ENCODE data around the gene LRRC2.
"Not testable (repeated sequence)": the region's sequence is repeated elsewhere in the genome, so short reads cannot be mapped to it uniquely, and the experiment has no call there.

LRRC2 gene

DNA sequence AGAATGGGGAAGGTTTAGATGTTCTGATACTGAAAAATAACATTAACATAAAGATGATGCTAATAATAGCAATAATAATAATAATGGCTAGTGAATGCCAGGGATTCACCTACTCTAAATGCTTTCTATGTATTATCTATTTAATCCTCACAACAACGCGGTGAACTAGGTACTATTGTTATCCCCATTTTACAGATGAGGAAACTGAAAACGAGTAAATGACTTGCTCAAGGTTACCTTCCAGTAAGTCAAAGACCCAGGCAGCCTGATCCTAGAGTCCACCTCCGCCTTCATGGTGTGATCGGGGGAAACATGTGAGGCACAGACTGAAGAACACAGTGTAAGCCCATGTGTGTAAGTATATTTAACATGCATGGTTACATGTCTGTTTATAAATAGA is 30.4 kb downstream of the LRRC2 start:
- no peak for DNase-seq (ENCODE audit: low read depth, low spot score)

DNA sequence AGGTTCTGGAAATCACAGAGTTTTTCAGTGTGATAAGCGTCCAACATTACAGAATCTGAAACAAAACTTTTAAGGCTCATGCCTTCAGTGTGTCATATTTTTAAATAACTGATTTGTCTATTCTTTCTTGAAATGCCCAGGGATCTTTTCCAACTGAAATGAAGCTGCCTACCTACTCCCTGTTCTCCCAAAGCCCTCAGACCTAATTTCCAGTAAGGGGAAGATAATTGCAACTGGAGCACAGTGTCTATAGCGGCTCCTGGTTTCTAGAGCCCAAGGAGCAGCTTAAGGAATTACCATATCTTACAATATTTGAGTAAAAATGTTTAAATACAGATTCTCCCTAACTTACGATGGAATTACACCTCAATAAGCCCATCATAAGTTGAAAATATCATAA is 33.0 kb downstream of the LRRC2 start:
- DNase-seq (ENCODE audit: low read depth, low spot score): no peak

DNA sequence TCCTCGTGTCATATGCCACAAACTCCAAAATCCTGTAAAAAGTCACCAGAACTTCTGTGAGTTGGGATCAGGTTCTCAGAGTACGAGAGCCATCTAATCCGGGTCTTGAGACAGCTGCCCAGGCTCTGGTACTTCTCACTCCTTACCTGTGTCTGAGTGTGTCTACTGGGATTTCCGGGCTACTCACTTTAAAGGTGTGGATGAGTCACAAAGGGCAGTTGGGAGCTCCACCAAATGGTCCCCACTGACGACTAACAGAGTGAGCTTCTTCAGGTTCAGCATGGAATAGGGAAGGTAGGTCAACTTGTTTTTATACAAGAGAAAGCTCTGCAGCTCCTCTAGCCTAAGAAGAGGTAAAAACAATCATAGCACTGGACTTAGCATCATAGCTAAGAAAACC is 38.9 kb downstream of the LRRC2 start:
- DNase-seq (ENCODE audit: low read depth, low spot score): no peak

DNA sequence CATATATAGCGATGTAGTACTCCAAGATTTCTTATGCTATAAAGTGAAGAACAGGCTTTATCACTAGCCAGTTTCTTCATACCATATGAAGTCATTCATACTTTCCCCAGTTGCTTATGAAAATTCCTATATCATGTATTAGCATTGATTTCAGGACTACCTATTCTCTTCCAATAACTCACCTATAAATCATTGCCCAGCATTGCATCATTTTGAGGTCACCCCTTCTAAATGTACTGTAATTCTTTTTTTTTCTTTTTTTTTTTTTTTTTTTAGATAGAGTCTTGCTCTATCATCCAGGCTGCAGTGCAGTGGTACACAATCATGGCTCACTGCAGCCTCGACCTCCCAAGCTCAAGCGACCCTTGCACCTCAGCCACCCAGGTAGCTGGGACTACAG is 41.3 kb downstream of the LRRC2 start:
- no peak for DNase-seq (ENCODE audit: low read depth, low spot score)

DNA sequence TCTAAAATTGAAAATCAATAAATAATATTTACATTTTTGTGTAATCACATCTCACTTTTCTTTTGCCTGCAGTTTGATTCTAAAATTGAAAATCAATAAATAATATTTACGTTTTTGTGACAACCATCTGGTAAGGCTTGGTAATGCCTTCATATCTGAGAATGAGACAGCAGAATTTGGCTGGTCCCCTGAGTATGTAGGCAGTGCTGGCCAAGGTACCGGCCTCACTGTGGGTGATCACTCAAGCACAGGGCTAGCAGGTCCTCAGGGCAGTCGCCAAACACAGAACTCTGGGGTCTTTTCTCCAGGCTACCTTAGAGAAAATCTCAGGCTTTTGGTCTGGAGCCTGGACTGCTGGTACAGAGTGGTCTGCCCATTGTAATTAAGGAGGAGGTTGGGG is 42.1 kb downstream of the LRRC2 start:
- DNase-seq (ENCODE audit: low read depth, low spot score): no peak

DNA sequence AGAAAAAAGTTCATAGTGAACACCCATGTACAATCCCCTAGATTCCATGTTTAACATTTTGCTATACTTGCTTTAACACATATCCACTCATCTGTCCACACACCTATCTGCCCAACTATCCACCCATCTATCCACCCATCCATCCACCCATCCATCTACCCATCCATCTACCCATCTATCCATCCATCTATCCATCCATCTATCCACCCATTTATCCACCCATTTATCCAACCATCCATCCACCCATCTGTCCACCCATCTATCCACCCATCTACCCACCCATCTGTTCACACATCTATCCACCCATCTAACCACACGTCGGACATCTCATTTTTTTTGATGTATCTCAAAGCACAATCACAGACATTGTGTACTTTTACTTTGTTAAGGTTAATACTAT is 42.5 kb downstream of the LRRC2 start:
- DNase-seq (ENCODE audit: low read depth, low spot score): no peak

DNA sequence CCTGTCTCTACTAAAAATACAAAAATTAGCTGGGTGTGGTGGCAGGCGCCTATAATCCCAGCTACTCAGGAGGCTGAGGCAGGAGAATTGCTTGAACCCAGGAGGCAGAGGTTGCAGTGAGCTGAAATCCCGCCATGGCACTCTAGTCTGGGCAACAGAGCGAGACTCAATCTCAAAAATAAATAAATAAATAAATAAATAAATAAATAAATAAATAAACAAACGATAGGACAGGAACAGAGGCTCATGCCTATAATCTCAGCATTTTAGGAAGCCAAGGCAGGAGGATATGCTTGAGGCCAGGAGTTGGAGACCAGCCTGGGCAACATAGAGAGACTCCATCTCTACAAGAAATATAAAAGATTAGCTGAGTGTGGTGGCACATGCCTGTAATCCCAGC is 43.9 kb downstream of the LRRC2 start:
- DNase-seq (ENCODE audit: low read depth, low spot score): not testable (repeated sequence)

DNA sequence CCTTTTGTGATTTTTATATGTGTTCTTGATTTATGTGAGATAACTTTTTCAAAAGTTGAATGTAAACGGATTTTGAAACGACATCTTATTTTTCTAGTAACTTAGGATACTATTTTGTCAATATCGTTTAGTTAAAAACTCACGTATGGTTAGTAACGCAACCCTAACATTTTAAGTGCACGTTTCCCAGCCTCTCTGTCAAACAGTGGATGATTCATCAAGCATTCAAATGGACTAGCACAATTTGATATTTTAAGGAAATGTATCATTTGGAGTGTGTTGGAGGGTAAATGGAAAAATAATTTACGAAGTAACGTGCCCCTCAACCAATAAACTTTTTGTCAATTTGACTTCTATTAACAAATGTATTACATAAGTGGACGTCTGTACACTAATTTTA is 45.0 kb downstream of the LRRC2 start:
- no peak for DNase-seq (ENCODE audit: low read depth, low spot score)

DNA sequence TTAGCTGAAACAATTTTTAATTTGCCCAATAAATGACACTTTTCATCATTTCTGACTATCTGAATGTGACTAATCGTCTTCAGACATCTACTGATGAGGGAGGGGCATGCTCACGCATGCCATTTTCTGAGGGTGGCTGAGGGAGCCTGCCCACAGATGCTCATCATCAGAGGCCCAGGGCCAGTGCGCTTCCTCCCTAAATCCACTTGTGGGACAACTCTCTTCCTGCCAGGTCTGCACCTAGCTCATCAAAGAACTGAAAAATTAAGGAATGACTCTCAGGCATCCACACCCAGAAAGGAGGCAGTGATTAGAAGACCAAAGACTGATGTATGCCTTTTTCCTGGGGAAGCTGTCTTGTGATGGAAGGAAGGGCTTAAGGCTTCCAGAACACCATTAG is 45.6 kb downstream of the LRRC2 start:
- DNase-seq (ENCODE audit: low read depth, low spot score): no peak

DNA sequence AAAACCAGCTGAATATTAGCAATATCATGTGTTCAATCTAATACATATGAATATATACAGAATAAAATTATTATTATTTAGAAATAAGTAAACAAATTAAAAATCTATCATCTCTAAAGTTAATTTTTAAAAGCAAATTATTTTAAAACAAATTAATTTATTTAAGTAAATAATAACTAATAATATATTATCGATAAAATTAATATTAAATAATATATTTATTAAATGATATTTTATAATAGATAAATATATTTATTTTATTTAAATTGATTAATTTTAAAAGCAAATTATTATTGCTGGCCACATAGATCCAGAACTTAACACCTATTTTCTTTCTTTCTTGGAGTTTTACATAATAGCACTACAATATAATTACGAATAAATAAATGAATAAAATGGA is 46.1 kb downstream of the LRRC2 start:
- DNase-seq (ENCODE audit: low read depth, low spot score): no peak

DNA sequence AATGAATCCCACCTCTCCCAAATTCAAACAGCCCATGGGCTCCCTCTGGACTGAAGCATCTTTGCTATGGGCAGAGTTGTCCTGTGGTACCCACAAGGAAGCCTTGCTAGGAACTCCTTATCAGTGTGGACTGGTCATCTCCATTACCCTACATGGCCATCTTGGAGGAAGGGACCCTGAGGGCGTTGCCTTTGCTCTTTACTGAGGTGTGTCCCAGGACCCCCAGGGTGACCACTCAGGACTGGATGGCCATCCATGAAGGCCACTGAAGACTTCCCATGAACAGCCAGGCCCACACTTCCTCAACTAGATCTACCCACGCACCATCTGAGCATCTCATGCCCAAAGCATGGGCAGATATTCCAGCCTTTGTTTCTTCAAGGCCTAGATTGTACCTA is 48.3 kb downstream of the LRRC2 start:
- no peak for DNase-seq (ENCODE audit: low read depth, low spot score)

DNA sequence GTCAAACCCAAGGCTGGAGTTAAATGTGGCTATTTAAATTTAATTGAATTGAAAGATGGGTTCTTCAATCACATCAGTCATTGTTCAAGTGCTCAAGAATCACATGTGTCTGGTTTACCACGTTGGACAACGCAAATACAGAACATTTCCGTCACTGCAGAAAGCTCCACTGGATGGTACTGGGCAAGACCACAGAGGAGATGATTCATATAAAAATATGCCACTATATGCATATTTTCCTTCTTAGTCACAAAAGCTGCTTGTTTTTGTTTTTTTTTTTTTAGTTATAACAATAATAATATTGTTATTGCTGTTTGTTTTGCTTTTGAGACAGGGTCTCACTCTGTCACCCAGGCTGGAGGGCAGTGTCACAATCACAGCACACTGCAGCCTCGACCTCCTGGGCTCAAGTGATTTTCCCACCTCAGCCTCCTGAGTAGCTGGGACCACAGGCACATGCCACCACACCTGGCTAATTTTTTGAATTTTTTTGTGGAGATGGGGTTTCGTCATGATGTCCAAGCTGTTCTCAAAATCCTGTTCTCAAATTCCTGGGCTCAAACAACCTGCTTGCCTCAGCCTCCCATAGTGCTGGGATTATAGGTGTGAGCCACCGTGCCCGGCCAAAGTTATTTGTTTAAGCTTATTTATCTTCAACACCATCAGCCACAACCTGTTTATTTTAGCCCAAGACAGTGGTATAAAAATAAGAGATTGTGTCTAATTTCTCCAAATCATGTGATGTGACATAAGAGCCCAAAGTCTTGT is 48.9 kb downstream of the LRRC2 start:
- no peak for DNase-seq (ENCODE audit: low read depth, low spot score)

DNA sequence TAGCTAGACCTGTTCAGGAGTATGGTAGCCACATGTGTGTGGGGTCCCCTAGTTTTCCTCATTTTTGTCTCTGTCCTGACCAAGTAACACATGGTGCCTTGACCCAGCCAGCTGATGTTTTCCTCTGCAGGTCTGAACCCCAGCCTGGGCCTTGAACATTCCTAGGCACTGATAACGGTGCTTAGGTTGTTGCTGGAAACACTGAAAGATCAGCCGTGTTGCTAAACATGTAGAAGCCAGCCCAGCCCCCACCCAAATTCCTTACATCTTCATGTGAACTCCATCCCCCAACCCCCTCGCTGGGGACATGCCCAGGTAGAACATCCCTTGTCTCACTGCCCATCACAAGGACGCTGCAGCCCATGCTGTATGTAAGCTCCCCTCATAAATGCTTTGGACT is 49.6 kb downstream of the LRRC2 start:
- DNase-seq (ENCODE audit: low read depth, low spot score): no peak

DNA sequence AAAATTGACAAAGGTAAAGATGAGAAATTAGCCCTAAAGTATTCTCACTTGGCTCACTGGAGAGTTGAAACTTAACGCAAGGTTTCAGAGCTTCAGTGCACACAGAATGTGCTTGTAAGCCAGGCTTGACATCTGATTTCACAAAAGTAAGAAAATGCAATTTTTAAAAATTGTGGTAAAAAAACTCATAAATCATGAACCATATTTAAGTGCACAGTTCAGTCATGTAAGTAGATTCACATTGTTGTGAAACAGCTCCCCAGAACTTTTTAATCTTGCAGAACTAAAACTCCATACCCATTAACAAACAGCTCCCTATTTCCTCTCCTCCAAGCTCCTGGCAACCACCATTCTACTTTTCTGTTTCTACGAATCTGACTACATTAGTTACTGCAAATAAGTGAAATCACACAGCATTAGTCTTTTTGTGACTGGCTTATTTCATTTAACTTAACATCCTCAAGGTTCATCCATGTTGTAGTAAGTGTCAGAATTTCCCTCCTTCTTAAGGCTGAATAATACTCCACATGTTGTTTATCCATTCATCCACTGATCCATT is 53.8 kb downstream of the LRRC2 start:
- no peak for DNase-seq (ENCODE audit: low read depth, low spot score)

DNA sequence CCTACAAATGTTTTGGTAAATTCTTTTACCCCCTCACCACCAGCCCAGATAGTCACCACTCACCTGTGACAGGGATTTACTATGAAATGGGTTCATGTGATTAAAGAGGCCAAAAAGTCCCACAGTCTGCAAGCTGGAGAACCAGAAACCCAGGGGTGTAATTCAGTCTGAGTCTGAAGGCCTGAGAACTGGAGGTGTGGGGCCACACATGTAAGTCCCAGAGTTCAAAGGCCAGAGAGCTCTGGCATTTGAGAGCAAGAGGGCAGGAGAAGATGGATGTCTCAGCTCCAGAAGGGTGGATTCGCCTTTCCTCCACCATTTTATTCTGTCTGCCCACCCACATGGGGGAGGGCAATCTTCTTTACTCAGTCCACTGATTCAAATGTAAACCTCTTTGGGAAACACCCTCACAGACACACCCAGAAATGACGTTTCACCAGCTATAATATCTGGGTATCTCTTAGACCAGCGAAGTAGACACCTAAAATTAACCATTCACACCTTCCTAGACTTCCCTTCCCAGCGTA is 56.4 kb downstream of the LRRC2 start:
- DNase-seq (ENCODE audit: low read depth, low spot score): no peak

DNA sequence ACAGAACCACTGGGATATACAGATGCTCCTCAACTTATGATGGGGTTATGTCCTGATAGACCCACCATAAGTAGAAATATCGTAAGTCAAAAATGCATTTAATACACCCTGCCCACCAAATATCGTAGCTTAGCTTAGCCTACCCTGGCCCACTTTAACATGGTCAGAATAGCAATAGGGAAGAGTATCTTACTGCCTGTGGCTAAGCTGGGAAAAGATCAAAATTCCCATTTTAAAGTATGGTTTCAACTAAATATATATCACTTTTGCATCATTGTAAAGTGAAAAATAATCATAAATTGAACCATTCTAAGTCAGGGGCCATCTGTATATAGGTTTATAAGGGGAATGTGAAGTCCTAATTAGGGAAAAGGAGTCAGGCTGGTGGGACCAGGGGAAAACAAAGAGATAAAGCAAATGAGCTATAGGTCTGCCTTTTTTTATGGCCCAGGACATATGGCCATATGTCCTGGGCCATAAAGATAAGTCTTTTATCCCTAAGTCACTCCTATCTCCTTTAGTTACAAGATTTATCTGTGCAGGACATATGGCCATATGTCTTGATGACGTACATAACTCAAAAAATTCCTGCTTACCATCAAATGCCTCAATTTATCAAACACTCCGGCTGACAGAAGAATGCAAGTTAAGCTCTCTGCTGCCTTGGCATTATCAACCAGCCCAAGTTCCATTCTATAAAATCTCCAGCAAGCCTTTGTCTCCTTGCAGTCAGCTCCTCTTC is 57.1 kb downstream of the LRRC2 start:
- no peak for DNase-seq (ENCODE audit: low read depth, low spot score)

DNA sequence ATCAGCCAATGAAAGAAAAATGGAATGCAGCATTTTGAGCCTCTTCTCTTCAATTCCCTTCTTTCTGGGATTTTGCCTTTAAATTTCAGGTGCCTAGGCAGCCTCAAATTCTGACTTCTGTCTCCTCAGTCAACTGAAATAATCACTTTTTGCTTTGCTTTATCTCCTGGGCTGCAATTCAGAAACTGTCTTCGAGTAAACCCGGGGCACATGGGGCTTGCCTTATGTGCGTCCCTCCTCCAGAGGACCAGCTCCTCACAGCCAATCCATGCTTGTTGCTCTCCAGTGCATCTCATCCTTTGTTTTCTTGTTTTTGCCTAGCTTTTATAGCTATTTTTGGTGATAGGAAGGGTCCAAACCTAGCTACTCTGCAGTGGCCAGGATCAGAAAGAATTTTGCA is 59.6 kb downstream of the LRRC2 start:
- DNase-seq (ENCODE audit: low read depth, low spot score): no peak

DNA sequence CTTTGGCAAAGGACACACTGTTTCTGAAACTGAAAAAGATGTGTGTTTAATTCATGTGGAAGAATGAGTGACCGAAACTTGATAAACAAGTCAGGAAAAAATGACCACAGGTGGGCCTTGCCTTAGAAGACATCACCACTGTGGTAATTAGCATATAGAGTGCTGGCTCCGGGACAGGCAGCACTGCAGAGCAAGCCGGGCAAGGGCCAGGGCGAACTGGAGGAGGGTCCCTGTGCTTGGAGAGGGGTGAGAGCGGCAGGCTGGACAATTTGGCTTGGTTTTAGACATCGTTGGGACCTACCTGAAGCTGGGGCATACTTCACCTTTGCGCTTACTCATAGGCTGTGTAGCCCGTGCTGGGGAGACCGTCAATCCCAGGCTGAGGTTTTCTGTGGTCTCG is 60.1 kb downstream of the LRRC2 start:
- DNase-seq (ENCODE audit: low read depth, low spot score): no peak

DNA sequence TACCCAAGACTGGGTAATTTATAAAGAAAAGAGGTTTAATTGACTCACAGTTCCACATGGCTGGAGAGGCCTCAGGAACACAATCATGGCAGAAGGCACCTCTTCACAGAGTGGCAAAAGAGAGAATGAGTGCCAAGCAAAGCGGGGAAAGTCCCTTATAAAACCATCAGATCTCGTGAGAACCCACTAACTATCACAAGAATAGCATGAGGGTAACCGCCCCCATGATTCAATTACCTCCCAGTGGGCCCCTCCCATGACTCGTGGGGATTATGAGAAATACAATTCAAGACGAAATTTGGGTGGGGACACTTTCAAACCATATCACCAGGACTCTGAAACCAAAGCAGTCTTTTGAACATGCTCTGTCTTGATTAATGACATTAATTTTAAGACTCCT is 61.3 kb downstream of the LRRC2 start:
- DNase-seq (ENCODE audit: low read depth, low spot score): no peak

DNA sequence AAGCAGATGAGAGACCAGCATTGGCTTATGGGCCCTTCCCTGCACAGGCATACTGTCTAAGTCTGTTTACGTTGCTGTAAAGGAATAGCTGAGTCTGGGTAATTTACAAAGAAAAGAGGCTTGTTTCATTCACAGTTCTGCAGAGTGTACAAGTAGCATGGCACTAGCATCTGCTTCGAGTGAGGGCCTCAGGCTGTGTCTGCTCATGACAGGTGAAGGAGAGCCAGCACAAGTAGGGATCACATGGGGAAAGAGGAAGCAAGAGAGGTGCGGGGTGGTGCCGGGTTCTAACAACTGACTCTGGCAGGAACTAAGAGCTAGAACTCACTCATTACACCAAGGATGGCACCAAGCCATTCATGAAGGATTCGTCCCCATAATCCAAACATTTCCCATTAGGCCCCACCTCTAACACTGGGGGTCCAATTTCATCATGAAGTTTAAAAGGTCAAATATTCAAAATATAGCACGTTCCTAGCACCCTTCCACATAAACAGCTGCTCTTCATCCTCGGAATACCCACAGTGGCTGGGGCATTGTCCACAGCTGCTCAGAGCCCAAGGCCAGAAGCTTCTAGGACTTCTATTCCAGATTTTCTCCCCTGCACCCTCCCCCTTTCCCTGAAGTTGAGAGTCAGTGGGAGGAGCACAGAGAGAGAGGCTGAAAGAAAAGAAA is 62.8 kb downstream of the LRRC2 start:
- no peak for DNase-seq (ENCODE audit: low read depth, low spot score)

DNA sequence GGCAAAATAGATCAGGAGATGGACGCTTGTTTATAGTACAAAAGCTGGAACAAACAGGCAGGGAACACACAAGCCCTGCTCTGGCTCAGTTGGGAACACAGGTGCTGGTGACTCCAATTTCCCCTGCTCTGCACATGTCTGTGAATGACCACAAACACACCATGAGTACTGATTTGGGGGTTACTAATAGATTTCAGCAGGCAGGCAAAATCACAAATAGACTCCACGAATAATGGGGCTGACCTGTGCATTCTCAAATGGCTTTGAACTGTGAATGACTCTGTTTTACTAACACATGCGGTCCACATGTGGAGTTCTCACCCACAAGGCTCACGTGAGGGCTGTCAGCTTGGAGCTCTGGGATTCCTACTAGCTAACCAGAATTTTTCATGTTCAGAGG is 64.4 kb downstream of the LRRC2 start:
- no peak for DNase-seq (ENCODE audit: low read depth, low spot score)
